PC-3 (cell line): ENCODE results near the gene NDUFAF2. TPM values are rescaled to one million over a fixed set of nuclear protein-coding genes. Genes with fewer than 3 reads are reported as not detected.
A peak's percentile ranks its signal among the peaks of the same experiment; 100 is the strongest.

Experiments used
- ATAC-seq: fragments of 200-7000 bp; cut with Tn5 transposase; 2 replicates; pipeline ENCODE4 v1.9.1; 2020; ENCODE audit warnings: mild to moderate bottlenecking, moderate library complexity
- BruUV-seq: library from RNA; stranded (reverse); fragments of 400-500 nt; replicated peaks from 2 replicates; lab custom pipeline; 2021; lab: Mats Ljungman, UMichigan
- CTCF ChIA-PET: fragments of 300-600 bp; sonication (Branson Sonifier 250); formaldehyde crosslinking; loops from one replicate; lab custom pipeline; 2022; ENCODE audit warnings: antibody characterized with exemption; lab: Charles Lee
- POLR2A ChIA-PET: fragments of 300-600 bp; sonication (Branson Sonifier 250); formaldehyde crosslinking; loops from one replicate; lab custom pipeline; 2022; ENCODE audit warnings: antibody characterized with exemption; ENCODE audit not compliant: unreplicated experiment; lab: Charles Lee
- DNase-seq: peaks from one replicate; pipeline ENCODE4 v3.0.0-alpha.2; 2015
- H2AFZ ChIP-seq: fragments of 300-600 bp; sonication (generic); 2 replicates; pipeline ENCODE4 v1.6.0; 2016; ENCODE audit warnings: antibody characterized with exemption, low read length
- H3F3A ChIP-seq: fragments of 300-600 bp; sonication (generic); one replicate; pipeline ENCODE4 v1.6.0; 2017; ENCODE audit warnings: antibody characterized with exemption, low read length, control low read depth, mild to moderate bottlenecking; ENCODE audit not compliant: unreplicated experiment
- H3K27ac ChIP-seq: fragments of 300-600 bp; sonication (generic); 2 replicates; pipeline ENCODE4 v1.5.1; 2016; ENCODE audit warnings: mild to moderate bottlenecking, low read length
- H3K27me3 ChIP-seq: fragments of 300-600 bp; sonication (generic); 2 replicates; pipeline ENCODE4 v1.6.1; 2016; ENCODE audit warnings: low read length, mixed read lengths
- H3K36me3 ChIP-seq: fragments of 300-600 bp; sonication (generic); 2 replicates; pipeline ENCODE4 v1.6.1; 2016; ENCODE audit warnings: low read depth, mixed run types, low read length, mixed read lengths
- H3K4me1 ChIP-seq: fragments of 300-600 bp; sonication (generic); 2 replicates; pipeline ENCODE4 v1.5.1; 2016; ENCODE audit warnings: low read length; ENCODE audit not compliant: insufficient read depth
- H3K4me2 ChIP-seq: fragments of 300-600 bp; sonication (generic); 2 replicates; pipeline ENCODE4 v1.6.0; 2016; ENCODE audit warnings: low read length
- H3K4me3 ChIP-seq: fragments of 300-600 bp; sonication (generic); 2 replicates; pipeline ENCODE4 v1.5.1; 2016; ENCODE audit warnings: mild to moderate bottlenecking, low read length, mixed read lengths
- H3K79me2 ChIP-seq: fragments of 300-600 bp; sonication (generic); 2 replicates; pipeline ENCODE4 v1.6.1; 2017; ENCODE audit warnings: low read length, mixed read lengths
- H3K9ac ChIP-seq: fragments of 300-600 bp; sonication (generic); 2 replicates; pipeline ENCODE4 v1.6.0; 2016; ENCODE audit warnings: mild to moderate bottlenecking, low read length
- H3K9me2 ChIP-seq: fragments of 300-600 bp; sonication (generic); replicated peaks from 2 replicates; pipeline ENCODE4 v1.6.1; 2016; ENCODE audit warnings: mixed run types, low read length, mixed read lengths
- H3K9me3 ChIP-seq: fragments of 300-600 bp; sonication (generic); 2 replicates; pipeline ENCODE4 v1.6.1; 2016; ENCODE audit warnings: low read length, mixed read lengths
- H4K20me1 ChIP-seq: fragments of 300-600 bp; sonication (generic); 2 replicates; pipeline ENCODE4 v1.6.1; 2016; ENCODE audit warnings: low read length, mixed read lengths
- EZH2 ChIP-seq: fragments of 300-600 bp; sonication (generic); IDR thresholded peaks from one replicate; pipeline ENCODE4 v1.6.1; 2017; ENCODE audit warnings: antibody characterized with exemption, mild to moderate bottlenecking, low read length; ENCODE audit not compliant: unreplicated experiment
- EZH2phosphoT487 ChIP-seq: fragments of 300-600 bp; sonication (generic); IDR thresholded peaks from 2 replicates; pipeline ENCODE4 v1.6.1; 2018; ENCODE audit warnings: mild to moderate bottlenecking, antibody characterized with exemption, low read length, borderline replicate concordance
- intact Hi-C: fragments of 100-400 bp; cut with micrococcal nuclease; formaldehyde crosslinking; loops from 2 replicates; pipeline ENCODE4 v1.9.0; 2023
- total RNA-seq: library from RNA; depleted of rRNA; stranded (reverse); fragments of >200 nt; gene quantifications from 2 replicates; pipeline ENCODE4 v1.2.3, GENCODE V29; 2014
- TF ChIP-seq, protein P1 (sequence below): fragments of 300-600 bp; sonication (generic); conservative IDR thresholded peaks from 2 replicates; pipeline ENCODE4 v1.5.1; 2017; ENCODE audit warnings: antibody characterized with exemption, low read depth, mild to moderate bottlenecking, low read length

Gene NDUFAF2
- total RNA-seq, 1 experiment from 2014 or later = 41.9 TPM

DNA sequence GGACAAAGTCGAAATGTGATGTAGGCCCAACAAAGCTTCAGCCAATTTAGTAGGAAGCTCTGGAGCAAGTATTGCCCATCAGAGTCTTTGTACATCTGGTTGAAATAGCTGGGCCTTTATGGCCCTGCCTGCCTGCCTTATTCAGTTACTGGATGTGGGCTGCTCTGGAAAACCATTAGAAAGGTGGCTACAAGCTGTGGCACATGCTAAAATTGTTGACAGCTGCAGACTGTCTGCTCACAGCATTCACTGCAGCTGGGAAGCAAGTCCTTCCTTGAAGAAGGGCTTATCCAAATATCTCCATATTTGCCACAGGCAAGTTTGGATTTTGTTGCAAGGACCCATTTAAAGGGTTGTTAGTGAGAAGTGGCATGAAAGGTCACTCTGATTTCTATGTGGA is 192.8 kb downstream of the NDUFAF2 start:
- no TSS peak for BruUV-seq
- H3K4me3 ChIP-seq = no peak overlapping the region
- H3K4me1 ChIP-seq = no peaks in the 10 kb centered on the region
- CTCF ChIA-PET = interaction anchor here (2.1 kb wide), 1 partner anchor 179 kb away, joined by 6 read pairs; no protein-coding TSS in a partner anchor
- no peak overlapping the region for H3K4me2 ChIP-seq
- TF ChIP-seq EZH2phosphoT487 (no peak), EZH2 (no peak)
- TF ChIP-seq, protein P1, sequence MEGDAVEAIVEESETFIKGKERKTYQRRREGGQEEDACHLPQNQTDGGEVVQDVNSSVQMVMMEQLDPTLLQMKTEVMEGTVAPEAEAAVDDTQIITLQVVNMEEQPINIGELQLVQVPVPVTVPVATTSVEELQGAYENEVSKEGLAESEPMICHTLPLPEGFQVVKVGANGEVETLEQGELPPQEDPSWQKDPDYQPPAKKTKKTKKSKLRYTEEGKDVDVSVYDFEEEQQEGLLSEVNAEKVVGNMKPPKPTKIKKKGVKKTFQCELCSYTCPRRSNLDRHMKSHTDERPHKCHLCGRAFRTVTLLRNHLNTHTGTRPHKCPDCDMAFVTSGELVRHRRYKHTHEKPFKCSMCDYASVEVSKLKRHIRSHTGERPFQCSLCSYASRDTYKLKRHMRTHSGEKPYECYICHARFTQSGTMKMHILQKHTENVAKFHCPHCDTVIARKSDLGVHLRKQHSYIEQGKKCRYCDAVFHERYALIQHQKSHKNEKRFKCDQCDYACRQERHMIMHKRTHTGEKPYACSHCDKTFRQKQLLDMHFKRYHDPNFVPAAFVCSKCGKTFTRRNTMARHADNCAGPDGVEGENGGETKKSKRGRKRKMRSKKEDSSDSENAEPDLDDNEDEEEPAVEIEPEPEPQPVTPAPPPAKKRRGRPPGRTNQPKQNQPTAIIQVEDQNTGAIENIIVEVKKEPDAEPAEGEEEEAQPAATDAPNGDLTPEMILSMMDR = no peak
- POLR2A ChIA-PET = no interaction called here
- no peaks in the 10 kb centered on the region for H3K27me3 ChIP-seq
- no peaks in the 10 kb centered on the region for H3F3A ChIP-seq
- no peaks in the 10 kb centered on the region for H3K9me3 ChIP-seq
- ATAC-seq = no peak
- no peak overlapping the region for H3K9ac ChIP-seq
- H3K36me3 ChIP-seq = no peaks in the 10 kb centered on the region
- DNase-seq = no peak
- H2AFZ ChIP-seq = no peak overlapping the region
- H3K27ac ChIP-seq = no peak overlapping the region
- H3K79me2 ChIP-seq = no peaks in the 10 kb centered on the region
- no peaks in the 10 kb centered on the region for H3K9me2 ChIP-seq
- intact Hi-C loops = loop anchor here (5.0 kb wide), 1 partner anchor 181 kb away; no protein-coding TSS in a partner anchor
- H4K20me1 ChIP-seq = no peaks in the 10 kb centered on the region

DNA sequence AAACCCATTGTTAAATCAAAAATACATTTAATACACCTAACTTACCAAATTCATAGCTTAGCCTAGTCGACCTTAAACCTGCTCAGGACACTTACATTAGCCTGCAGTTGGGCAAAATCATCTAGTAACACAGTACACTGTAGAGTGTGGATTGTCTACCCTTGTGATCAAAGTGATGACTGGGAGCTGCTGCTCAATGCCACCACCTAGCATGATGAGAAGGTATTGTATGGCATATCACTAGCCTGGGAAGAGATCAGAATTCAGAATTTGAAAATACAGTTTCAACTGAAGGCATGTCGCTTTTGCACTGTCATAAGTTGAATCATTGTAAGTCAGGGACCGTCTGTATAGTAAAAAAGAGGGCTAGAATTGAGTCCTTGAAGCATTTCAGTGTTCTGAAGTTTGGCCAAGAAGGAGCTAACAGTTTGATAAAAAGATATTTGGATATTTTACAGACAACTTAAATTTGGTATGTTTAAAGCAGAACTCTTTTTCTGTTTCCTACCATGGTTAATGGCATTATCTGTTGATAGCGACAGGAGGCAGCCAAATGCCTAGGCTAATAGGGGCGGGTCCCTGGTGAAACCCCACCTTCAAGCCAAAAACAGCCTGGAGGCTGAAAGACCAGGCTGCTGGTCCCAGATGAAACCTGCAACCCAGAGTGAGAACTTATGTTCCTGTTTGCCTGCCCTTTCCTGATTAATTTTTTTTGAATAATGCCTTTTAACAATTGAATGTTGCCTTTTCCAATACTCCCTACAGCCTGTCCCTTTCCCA is 194.3 kb downstream of the NDUFAF2 start:
- Histone ChIP-seq H3K4me3 (no peak overlapping the region), H3K9me3 (no peaks in the 10 kb centered on the region), H3K4me1 (no peaks in the 10 kb centered on the region), H3F3A (no peaks in the 10 kb centered on the region), H3K27ac (no peak overlapping the region), H3K79me2 (no peaks in the 10 kb centered on the region), H3K9ac (no peak overlapping the region), H3K36me3 (no peaks in the 10 kb centered on the region), H3K27me3 (no peaks in the 10 kb centered on the region), H2AFZ (no peak overlapping the region), H4K20me1 (no peaks in the 10 kb centered on the region), H3K9me2 (no peaks in the 10 kb centered on the region), H3K4me2 (no peak overlapping the region)
- no TSS peak for BruUV-seq
- DNase-seq (peak; percentile 26), ATAC-seq (peak; percentile 76)
- intact Hi-C loops = loop anchor here (5.0 kb wide), 1 partner anchor 182 kb away; no protein-coding TSS in a partner anchor
- ChIA-PET CTCF (interaction anchor here (0.6 kb wide), 1 partner anchor 162 kb away, joined by 3 read pairs; no protein-coding TSS in a partner anchor), POLR2A (no interaction called here)
- TF ChIP-seq EZH2 = no peak
- TF ChIP-seq, protein P1 = peak; percentile 58

DNA sequence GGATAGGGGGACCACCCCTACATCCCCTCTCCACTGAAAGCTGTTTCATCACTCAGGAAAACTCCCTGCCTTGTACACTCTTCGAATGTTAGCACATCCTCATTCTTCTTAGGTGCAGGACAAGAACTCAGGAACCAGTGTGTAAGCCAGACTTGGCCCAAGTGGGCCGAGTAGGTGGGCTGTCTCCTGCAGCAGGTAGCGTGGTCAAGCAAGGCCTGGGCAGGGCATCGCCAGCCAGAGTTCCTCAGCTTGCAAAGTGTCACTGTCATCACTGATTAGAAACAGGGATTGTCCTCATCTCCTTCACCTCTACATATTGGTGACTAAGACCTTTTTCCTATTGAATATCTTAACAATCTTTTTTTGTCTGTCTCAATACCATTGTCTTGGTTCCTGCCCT is 194.9 kb downstream of the NDUFAF2 start:
- no peak for DNase-seq
- Histone ChIP-seq H2AFZ (no peak overlapping the region), H3K9me2 (no peaks in the 10 kb centered on the region), H3F3A (no peaks in the 10 kb centered on the region), H3K9me3 (no peaks in the 10 kb centered on the region), H3K4me1 (no peaks in the 10 kb centered on the region), H3K27me3 (no peaks in the 10 kb centered on the region), H3K27ac (no peak overlapping the region), H4K20me1 (no peaks in the 10 kb centered on the region), H3K9ac (no peak overlapping the region), H3K36me3 (no peaks in the 10 kb centered on the region), H3K4me3 (no peak overlapping the region), H3K79me2 (no peaks in the 10 kb centered on the region), H3K4me2 (no peak overlapping the region)
- POLR2A ChIA-PET = no interaction called here
- CTCF ChIA-PET = interaction anchor here (0.6 kb wide), 1 partner anchor 163 kb away, joined by 3 read pairs; no protein-coding TSS in a partner anchor
- no peak for ATAC-seq
- TF ChIP-seq EZH2 (no peak), EZH2phosphoT487 (no peak)
- TF ChIP-seq, protein P1 = no peak
- intact Hi-C loops = loop anchor here (5.0 kb wide), 1 partner anchor 183 kb away; no protein-coding TSS in a partner anchor
- no TSS peak for BruUV-seq
